ENCODE measurements around the gene EVI2B.
"Not testable (repeated sequence)": the region's sequence is repeated elsewhere in the genome, so short reads cannot be mapped to it uniquely, and the experiment has no call there.

EVI2B gene

DNA sequence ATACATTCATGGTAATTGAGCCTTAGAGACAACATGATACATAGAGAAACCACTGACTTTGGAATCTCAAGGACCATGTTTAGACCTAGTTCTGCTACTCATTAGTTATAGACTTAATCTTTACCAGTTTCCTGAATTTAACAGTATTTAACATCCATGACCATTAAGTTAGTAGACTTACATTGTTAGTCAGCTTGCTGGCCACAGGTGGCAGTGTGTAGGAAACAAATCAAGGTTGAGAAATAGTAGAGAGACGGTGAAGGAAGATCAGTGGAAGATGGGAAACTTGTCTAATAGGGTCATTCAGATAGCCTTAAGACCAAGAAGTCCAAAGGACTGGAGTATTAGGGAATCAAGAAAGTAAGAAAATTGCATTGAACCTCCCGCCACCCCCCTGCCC, 47.8 kb downstream of the EVI2B start:
- no peak for ATAC-seq

DNA sequence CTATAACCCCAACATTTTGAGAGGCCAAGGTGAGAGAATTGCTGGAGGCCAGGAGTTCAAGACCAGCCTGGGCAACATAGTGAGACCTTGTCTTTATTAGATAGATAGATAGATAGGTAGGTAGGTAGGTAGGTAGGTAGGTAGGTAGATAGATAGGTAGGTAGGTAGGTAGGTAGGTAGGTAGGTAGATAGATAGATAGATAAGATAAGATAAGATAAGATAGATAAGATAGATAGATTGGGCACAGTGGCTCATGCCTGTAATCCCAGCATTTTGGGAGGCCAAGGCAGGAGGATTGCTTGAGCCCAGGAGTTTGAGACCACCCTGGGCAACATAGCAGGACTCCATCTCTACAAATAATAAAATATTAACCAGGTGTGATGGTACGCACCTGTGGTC, 50.9 kb downstream of the EVI2B start:
- ATAC-seq: not testable (repeated sequence)

DNA sequence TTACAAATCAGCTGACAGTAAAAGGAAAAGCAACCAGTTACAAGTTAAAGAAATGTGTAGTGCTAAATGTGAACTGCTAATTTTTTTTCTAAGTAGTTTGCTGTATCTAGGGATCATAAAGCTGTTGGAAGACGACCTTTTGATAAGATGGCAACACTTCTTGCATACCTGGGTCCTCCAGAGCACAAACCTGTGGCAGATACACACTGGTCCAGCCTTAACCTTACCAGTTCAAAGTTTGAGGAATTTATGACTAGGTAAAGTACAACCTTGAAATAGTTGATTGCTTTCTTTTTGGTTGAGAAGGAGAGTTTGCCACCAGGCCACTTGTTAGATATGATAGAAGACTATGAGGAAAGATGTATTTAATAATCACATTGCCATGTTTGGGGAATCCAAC, 52.3 kb downstream of the EVI2B start:
- no peak for ATAC-seq

DNA sequence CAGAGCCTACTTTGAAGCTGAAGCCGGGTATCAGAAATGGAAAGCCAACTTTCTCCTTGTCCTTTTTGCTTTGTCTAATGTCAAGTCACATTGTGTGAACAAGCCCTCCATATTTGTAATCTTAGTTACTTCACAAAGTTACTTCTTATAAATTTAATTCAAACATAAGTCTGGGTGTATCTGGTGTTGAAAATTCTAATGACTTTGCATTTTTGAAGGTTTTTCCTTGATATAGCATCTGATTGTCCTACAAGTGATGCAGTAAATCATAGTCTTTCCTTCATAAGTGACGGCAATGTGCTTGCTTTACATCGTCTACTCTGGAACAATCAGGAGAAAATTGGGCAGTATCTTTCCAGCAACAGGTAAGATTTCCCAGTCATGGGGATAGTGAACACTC, 53.7 kb downstream of the EVI2B start:
- no peak for ATAC-seq

DNA sequence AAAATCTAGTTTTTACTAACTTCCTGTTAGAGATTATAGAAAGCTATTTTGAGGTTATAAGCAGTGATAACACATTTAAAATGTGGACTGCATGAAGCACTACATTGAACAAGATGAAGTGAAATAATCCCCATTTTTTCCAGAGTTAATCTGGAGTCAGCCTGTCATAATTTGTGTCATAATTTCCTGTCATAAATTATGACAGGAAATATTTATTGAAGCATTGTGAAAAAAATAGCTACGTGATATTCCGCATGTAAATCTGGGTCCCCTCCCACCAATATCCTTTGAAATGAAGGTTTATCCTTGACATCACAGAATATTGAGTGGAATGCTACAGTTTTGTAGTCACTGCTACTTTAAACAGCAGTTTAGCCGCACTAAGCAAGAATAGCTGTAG, 56.9 kb downstream of the EVI2B start:
- ATAC-seq: no peak

DNA sequence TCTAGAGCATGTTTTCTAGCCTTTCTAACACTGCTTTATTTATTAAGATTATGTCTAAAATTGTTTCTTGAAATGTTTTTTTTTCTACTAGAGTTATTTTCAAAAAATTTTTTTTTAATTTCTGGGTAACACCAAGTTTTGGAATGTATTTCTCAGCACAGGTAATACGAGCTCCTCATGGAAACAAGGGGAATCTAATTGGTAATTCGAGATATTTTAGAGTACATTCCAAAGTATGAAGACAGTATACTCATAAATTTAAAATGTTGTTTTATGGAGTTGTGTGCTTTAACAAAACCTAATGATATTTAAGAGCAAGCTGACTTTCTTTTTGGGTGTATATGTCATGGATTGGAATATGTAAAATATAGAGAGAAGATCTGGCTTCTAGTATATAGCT, 59.2 kb downstream of the EVI2B start:
- ATAC-seq: no peak

All from activated CD4-positive, CD25-positive, alpha-beta regulatory T cell treated with anti-CD3 and anti-CD28 coated beads, Interleukin-2, amount 50 U/mL, for 24 hours (primary cell).